K562 (cell line): ENCODE measurements around the gene LCE2C. TPM values are rescaled to one million over a fixed set of nuclear protein-coding genes. Genes with fewer than 3 reads are reported as not detected.
"Not testable (repeated sequence)": the region's sequence is repeated elsewhere in the genome, so short reads cannot be mapped to it uniquely, and the experiment has no call there.

Source experiments
- ATAC-seq: fragments of 200-7000 bp; cut with Tn5 transposase; 3 replicates; pipeline ENCODE4 v1.9.1; 2020; ENCODE audit warnings: moderate library complexity
- BruUV-seq: library from RNA; stranded (reverse); fragments of 400-500 nt; replicated peaks from 2 replicates; lab custom pipeline; 2021; lab: Mats Ljungman, UMichigan
- CTCF ChIA-PET: fragments of 300-600 bp; formaldehyde crosslinking; extraction: SDS; loops from one replicate; lab custom pipeline; 2021; ENCODE audit warnings: low intra/inter-chr PET ratio; lab: Yijun Ruan, JAX
- POLR2A ChIA-PET: fragments of 300-600, 350-650 bp; sonication (Branson Sonifier 250); formaldehyde crosslinking; extraction: SDS; loops from one replicate; lab custom pipeline; 2021; ENCODE audit warnings: antibody characterized with exemption, inconsistent platforms; lab: Yijun Ruan, JAX
- DNase-seq, 4 experiments: peaks; one replicate each; pipeline versions ENCODE4 v3.0.0 to v3.0.0-alpha.2; 2011 to 2018; ENCODE audit warnings: low spot score in 3 of 4, mixed read lengths in 3 of 4; ENCODE audit errors: extremely low read depth in 1 of 4
- FAIRE-seq: peaks from 2 replicates; lab custom pipeline; 2011; peaks lifted over from hg19 to GRCh38; lab: Jason Lieb, UNC
- H2AFZ ChIP-seq: 2 replicates; pipeline ENCODE4 v1.6.0; 2011; ENCODE audit warnings: low read depth, low read length, control low read depth, inconsistent platforms
- H3K27ac ChIP-seq: fragments of 200-600 bp; 3 replicates; pipeline ENCODE4 v1.8.0; 2011; ENCODE audit warnings: low read depth, mild to moderate bottlenecking, control low read depth, inconsistent platforms, low read length, moderate library complexity, mixed read lengths; ENCODE audit errors: extremely low read depth
- H3K27me3 ChIP-seq, 2 experiments: fragments of 300-600 bp in 1 of 2; 2 replicates in 1 of 2; 3 replicates in 1 of 2; pipeline versions ENCODE4 v1.6.0 to v1.8.0; 2011; ENCODE audit warnings: inconsistent platforms in 2 of 2, low read length in 2 of 2, mild to moderate bottlenecking in 1 of 2, mixed read lengths in 1 of 2, moderate library complexity in 1 of 2; ENCODE audit not compliant: control insufficient read depth in 2 of 2, insufficient read depth in 2 of 2
- H3K36me3 ChIP-seq: fragments of 300-600 bp; 3 replicates; pipeline ENCODE4 v1.8.0; 2011; ENCODE audit warnings: mild to moderate bottlenecking, low read length, inconsistent platforms; ENCODE audit not compliant: control insufficient read depth, insufficient read depth
- H3K4me1 ChIP-seq, 2 experiments: fragments of 200-600 bp in 1 of 2; replicated peaks in 1 of 2; 2 replicates in 1 of 2; 3 replicates in 1 of 2; pipeline versions ENCODE4 v1.5.1 to v1.8.0; 2011; ENCODE audit warnings: inconsistent platforms in 2 of 2, low read length in 2 of 2, mild to moderate bottlenecking in 1 of 2, mixed read lengths in 1 of 2, moderate library complexity in 1 of 2; ENCODE audit not compliant: control insufficient read depth in 2 of 2, insufficient read depth in 2 of 2
- H3K4me2 ChIP-seq: 2 replicates; pipeline ENCODE4 v1.6.1; 2011; ENCODE audit warnings: low read length, control low read depth, inconsistent platforms, mixed read lengths; ENCODE audit not compliant: insufficient read depth
- H3K4me3 ChIP-seq: fragments of 200-600 bp; sonication (generic), shearing (Covaris generic); 2 replicates; pipeline ENCODE4 v1.5.1; 2016; ENCODE audit warnings: control low read depth, inconsistent platforms
- H3K79me2 ChIP-seq: fragments of 200-600 bp; 3 replicates; pipeline ENCODE4 v1.8.0; 2011; ENCODE audit warnings: low read length, inconsistent platforms; ENCODE audit not compliant: control insufficient read depth, insufficient read depth
- H3K9ac ChIP-seq, 2 experiments: 2 replicates each; pipeline versions ENCODE4 v1.6.0 to v1.6.1; 2011; ENCODE audit warnings: low read depth in 2 of 2, low read length in 2 of 2, control low read depth in 1 of 2, inconsistent platforms in 1 of 2, mild to moderate bottlenecking in 1 of 2, mixed read lengths in 1 of 2; ENCODE audit not compliant: insufficient read depth in 1 of 2
- H3K9me1 ChIP-seq: one replicate; pipeline ENCODE4 v1.6.0; 2011; ENCODE audit warnings: inconsistent platforms, mild to moderate bottlenecking, low read length, moderate library complexity; ENCODE audit not compliant: control insufficient read depth, insufficient read depth
- H3K9me3 ChIP-seq: replicated peaks from 2 replicates; pipeline ENCODE4 v1.5.1; 2011; ENCODE audit warnings: low read depth, low read length, inconsistent platforms; ENCODE audit not compliant: control insufficient read depth, insufficient read depth
- H4K20me1 ChIP-seq: replicated peaks from 2 replicates; pipeline ENCODE4 v1.6.1; 2011; ENCODE audit warnings: low read length, inconsistent platforms, mixed read lengths; ENCODE audit not compliant: control insufficient read depth, insufficient read depth
- ZNF584 ChIP-seq: fragments of 200-800 bp; sonication (Bioruptor generic); IDR thresholded peaks from 2 replicates; pipeline ENCODE4 v1.6.1; 2016; ENCODE audit warnings: low read depth, mild to moderate bottlenecking, missing genetic modification characterization, missing compliant biosample characterization
- WGBS: fragments of 100-300 bp; shearing (Covaris generic); methylation state at CpG from one replicate; pipeline ENCODE4 v1.1.6; 2016; ENCODE audit warnings: low coverage, mixed read lengths; ENCODE audit not compliant: insufficient coverage; ENCODE audit errors: missing lambda C conversion rate; 5-methylcytosine and 5-hydroxymethylcytosine counted together
- in situ Hi-C: fragments of 300-500 bp; cut with MboI; formaldehyde crosslinking; loops from 4 replicates; pipeline ENCODE4 v1.15.0; 2018; ENCODE audit warnings: inconsistent platforms, mixed read lengths
- intact Hi-C: fragments of 100-400 bp; cut with micrococcal nuclease; formaldehyde crosslinking; loops from 2 replicates; pipeline ENCODE4 v1.14.2; 2022
- polyA plus RNA-seq, 8 experiments: library from polyadenylated mRNA; depleted of rRNA in 4 of 8; stranded (reverse) in 5 of 8; unstranded in 3 of 8; fragments of >200 nt; fragmentation: Nextera tagmentation in 2 of 8; fragmentation: Illumina TruSeq in 1 of 8; extraction: Ambion mirVana in 2 of 8; extraction: Trizol in 1 of 8; gene quantifications; 2 replicates each; pipeline versions ENCODE4 v1.2.1 to v1.2.3, GENCODE V29; 2011 to 2014; ENCODE audit warnings: inconsistent platforms in 1 of 8, missing spikeins in 1 of 8
- total RNA-seq, 7 experiments: library from RNA; depleted of rRNA in 6 of 7; stranded (reverse); fragments of >200 nt in 6 of 7; fragmentation: Illumina TruSeq in 2 of 7; extraction: Trizol in 2 of 7; gene quantifications; 2 replicates each; pipeline versions ENCODE4 v1.2.1 to v1.2.3, GENCODE V29; 2011 to 2021; ENCODE audit warnings: low replicate concordance in 1 of 7

The LCE2C gene
- total and polyA plus RNA-seq, 9 of the 15 experiments (the other 6 are each of a cell fraction or from before 2014, with no cell fraction given): not detected

DNA sequence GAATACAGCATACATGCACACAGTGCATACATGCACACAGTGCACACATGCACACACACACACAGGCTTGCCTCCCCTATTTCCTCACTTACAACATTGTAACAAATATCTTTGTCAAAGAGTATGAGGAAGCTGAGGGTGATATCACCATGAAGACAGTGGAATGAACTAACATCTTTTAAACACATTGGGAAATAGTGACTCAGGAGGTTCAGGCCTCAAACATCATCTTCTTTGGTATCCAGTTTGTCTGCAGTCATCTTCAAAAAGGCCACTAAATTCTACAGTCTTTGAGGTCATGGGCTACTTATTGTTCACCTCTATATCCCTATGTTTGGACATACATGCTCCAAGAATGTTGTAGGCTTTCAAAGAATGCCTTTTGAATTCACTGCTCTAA is 8.8 kb downstream of the LCE2C start:
- no peaks in the 10 kb centered on the region for H3K4me1 ChIP-seq
- H3K9me1 ChIP-seq: no peaks in the 10 kb centered on the region
- intact Hi-C loops: no loop called here
- H3K79me2 ChIP-seq: no peaks in the 10 kb centered on the region
- no peaks in the 10 kb centered on the region for H4K20me1 ChIP-seq
- FAIRE-seq: no peak
- no peak overlapping the region for H3K27ac ChIP-seq
- in situ Hi-C loops: no loop called here
- no peak for DNase-seq
- H3K36me3 ChIP-seq: no peaks in the 10 kb centered on the region
- H3K27me3 ChIP-seq: no peaks in the 10 kb centered on the region
- H2AFZ ChIP-seq: no peak overlapping the region
- ChIA-PET CTCF (no interaction called here), POLR2A (no interaction called here)
- no TSS peak for BruUV-seq
- no peak overlapping the region for H3K4me3 ChIP-seq
- H3K4me2 ChIP-seq: no peak overlapping the region
- TF ChIP-seq ZNF584: no peak
- no peaks in the 10 kb centered on the region for H3K9me3 ChIP-seq
- ATAC-seq: no peak
- H3K9ac ChIP-seq: no peak overlapping the region

DNA sequence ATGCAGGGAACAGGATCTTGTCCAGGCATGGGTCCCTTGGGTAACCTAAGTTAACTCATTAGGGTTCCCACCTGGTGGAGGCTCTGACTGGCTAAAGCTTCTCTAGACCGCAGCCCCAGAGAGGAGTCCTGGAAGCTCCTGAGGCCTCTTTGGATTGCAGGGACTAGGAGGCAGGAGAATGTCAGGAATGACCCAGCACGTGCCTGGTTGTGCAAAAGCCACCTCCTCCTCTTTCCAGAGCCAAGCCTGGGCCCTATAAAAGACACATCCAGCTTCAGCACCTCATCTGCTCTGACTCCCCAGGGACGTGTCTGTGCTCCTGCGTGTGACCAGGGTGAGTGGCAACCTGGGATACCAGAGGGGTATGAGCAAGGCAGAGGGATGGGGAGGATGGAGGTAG is 10.7 kb downstream of the LCE2C start, which contains the start of gene LCE2B:
Gene LCE2B, plus strand, starts transcription at position 301 of the 400 bp plus-strand sequence. CDS start 721 bp downstream, outside the sequence.
- H3K79me2 ChIP-seq, intact Hi-C loops, H3K4me3 ChIP-seq, FAIRE-seq, H4K20me1 ChIP-seq, H3K9ac ChIP-seq, CTCF ChIA-PET, H3K4me1 ChIP-seq, H3K4me2 ChIP-seq, BruUV-seq, H3K9me3 ChIP-seq, POLR2A ChIA-PET, ATAC-seq, H3K36me3 ChIP-seq, DNase-seq, H3K27ac ChIP-seq, in situ Hi-C loops, H3K9me1 ChIP-seq, H3K27me3 ChIP-seq, H2AFZ ChIP-seq: not testable (repeated sequence)
- WGBS: 0% methylated on average over 2 of the region's 4 CpGs
